ENCODE data around the gene RCN2. TPM values are rescaled to one million over a fixed set of nuclear protein-coding genes. Genes with fewer than 3 reads are reported as not detected.

Gene RCN2
- total and polyA plus RNA-seq, 2 experiments from 2014 or later, result 170 to 327 TPM

- TF ChIP-seq NANOG (IDR thresholded peaks at IDR 0.05; ENCODE audit: borderline replicate concordance) (no peak), STAT1 (IDR thresholded peaks at IDR 0.05; ENCODE audit: unreplicated experiment) (no peak), EZH2phosphoT487 (IDR thresholded peaks at IDR 0.05; ENCODE audit: unreplicated experiment) (no peak), CREB1 (CRISPR knock-in tag; IDR thresholded peaks at IDR 0.05; ENCODE audit: low read depth) (no peak), ZNF331 (CRISPR knock-in tag; IDR thresholded peaks at IDR 0.05; ENCODE audit: low read depth) (no peak), POLR2AphosphoS5 (IDR thresholded peaks at IDR 0.05; ENCODE audit: low read depth) (no peak), JUNB (IDR thresholded peaks at IDR 0.05; ENCODE audit: unreplicated experiment) (no peak)
- Histone ChIP-seq H3K4me3 (no peak overlapping the region), H3F3A (replicated peaks; ENCODE audit: low read depth) (no peaks in the 10 kb centered on the region), H3K79me2 (replicated peaks; ENCODE audit: insufficient read depth) (no peaks in the 10 kb centered on the region), H3K27ac (ENCODE audit: low read depth) (no peak overlapping the region), H3K36me3 (ENCODE audit: insufficient read depth) (no peaks in the 10 kb centered on the region), H2AFZ (no peak overlapping the region), H3K4me1 (ENCODE audit: insufficient read depth) (no peaks in the 10 kb centered on the region), H3K27me3 (ENCODE audit: insufficient read depth) (no peaks in the 10 kb centered on the region), H4K20me1 (replicated peaks; ENCODE audit: insufficient read depth) (no peaks in the 10 kb centered on the region), H3K9me2 (ENCODE audit: insufficient read depth) (no peaks in the 10 kb centered on the region), H3K4me2 (no peak overlapping the region)
- no peak for DNase-seq (ENCODE audit: low spot score)
- Mint-ChIP-seq H3K4me3 (no peak overlapping the region), H3K36me3 (ENCODE audit: low read depth) (no peaks in the 10 kb centered on the region), H3K27me3 (ENCODE audit: insufficient read depth, low read depth, poor library complexity) (peaks cover 3% of the 10 kb centered on the region), H3K4me1 (peaks cover under 1% of the 10 kb centered on the region), H3K9me3 (no peaks in the 10 kb centered on the region), H3K27ac (no peak overlapping the region)
- ATAC-seq, result no peak
Measured at GRCh38 chr15:76994001-76994400, 62.5 kb downstream of the RCN2 start.

DNA sequence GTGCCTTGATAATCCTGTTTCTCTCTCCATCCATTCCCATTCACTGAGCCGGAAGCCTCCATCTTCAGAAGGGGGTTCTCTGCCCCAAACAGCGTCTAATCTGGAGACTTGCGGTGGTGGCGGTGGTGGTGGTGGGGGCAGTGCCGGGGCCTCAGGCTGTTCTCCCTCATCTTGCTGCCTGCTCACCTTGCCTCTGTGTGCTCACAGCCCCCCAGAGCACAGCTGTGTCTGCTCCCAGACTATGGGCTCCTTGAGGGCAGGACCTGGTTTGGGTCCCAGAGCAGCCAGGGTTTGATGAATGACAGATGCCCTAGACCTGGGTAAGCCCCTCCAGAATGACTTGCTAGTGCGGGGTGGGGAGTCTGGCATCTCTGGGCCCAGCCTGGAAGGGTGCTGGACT, 62.9 kb downstream of the RCN2 start:
- Histone ChIP-seq H3K27me3 (ENCODE audit: insufficient read depth) (no peaks in the 10 kb centered on the region), H2AFZ (no peak overlapping the region), H4K20me1 (replicated peaks; ENCODE audit: insufficient read depth) (no peaks in the 10 kb centered on the region), H3K79me2 (replicated peaks; ENCODE audit: insufficient read depth) (no peaks in the 10 kb centered on the region), H3K4me2 (no peak overlapping the region), H3K4me1 (ENCODE audit: insufficient read depth) (no peaks in the 10 kb centered on the region), H3K9me2 (ENCODE audit: insufficient read depth) (no peaks in the 10 kb centered on the region), H3K4me3 (no peak overlapping the region), H3K36me3 (ENCODE audit: insufficient read depth) (no peaks in the 10 kb centered on the region), H3F3A (replicated peaks; ENCODE audit: low read depth) (no peaks in the 10 kb centered on the region), H3K27ac (ENCODE audit: low read depth) (no peak overlapping the region)
- Mint-ChIP-seq H3K4me1 (no peaks in the 10 kb centered on the region; the same call in 2 of the 3 replicates), H3K27me3 (ENCODE audit: insufficient read depth, low read depth, poor library complexity) (peaks cover 5% of the 10 kb centered on the region), H3K27ac (no peak overlapping the region), H3K4me3 (no peak overlapping the region), H3K36me3 (ENCODE audit: low read depth) (no peaks in the 10 kb centered on the region), H3K9me3 (no peaks in the 10 kb centered on the region)
- DNase-seq (ENCODE audit: low spot score), result no peak
- no peak for TF ChIP-seq NANOG (IDR thresholded peaks at IDR 0.05; ENCODE audit: borderline replicate concordance)
- TF ChIP-seq STAT1 (IDR thresholded peaks at IDR 0.05; ENCODE audit: unreplicated experiment), result no peak
- no peak for TF ChIP-seq ZNF331 (CRISPR knock-in tag; IDR thresholded peaks at IDR 0.05; ENCODE audit: low read depth)
- TF ChIP-seq, protein P1, sequence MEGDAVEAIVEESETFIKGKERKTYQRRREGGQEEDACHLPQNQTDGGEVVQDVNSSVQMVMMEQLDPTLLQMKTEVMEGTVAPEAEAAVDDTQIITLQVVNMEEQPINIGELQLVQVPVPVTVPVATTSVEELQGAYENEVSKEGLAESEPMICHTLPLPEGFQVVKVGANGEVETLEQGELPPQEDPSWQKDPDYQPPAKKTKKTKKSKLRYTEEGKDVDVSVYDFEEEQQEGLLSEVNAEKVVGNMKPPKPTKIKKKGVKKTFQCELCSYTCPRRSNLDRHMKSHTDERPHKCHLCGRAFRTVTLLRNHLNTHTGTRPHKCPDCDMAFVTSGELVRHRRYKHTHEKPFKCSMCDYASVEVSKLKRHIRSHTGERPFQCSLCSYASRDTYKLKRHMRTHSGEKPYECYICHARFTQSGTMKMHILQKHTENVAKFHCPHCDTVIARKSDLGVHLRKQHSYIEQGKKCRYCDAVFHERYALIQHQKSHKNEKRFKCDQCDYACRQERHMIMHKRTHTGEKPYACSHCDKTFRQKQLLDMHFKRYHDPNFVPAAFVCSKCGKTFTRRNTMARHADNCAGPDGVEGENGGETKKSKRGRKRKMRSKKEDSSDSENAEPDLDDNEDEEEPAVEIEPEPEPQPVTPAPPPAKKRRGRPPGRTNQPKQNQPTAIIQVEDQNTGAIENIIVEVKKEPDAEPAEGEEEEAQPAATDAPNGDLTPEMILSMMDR (conservative IDR thresholded peaks at IDR 0.05; ENCODE audit: low read depth in 2 of 2), result no peak
- ATAC-seq, result no peak
